GM19467 (cell line): ENCODE results near the gene ALG1.
"Not testable (repeated sequence)": the region's sequence is repeated elsewhere in the genome, so short reads cannot be mapped to it uniquely, and the experiment has no call there.

ENCODE experiments used
- ATAC-seq: cut with Tn5 transposase; IDR thresholded peaks from one replicate; pipeline ENCODE4 v1.9.1; 2021; ENCODE audit warnings: mild to moderate bottlenecking, moderate library complexity; ENCODE audit not compliant: unreplicated experiment

Gene ALG1

GRCh38 chr16:5072334-5073278 is 963 bp downstream of the ALG1 start:
- no peak for ATAC-seq

DNA sequence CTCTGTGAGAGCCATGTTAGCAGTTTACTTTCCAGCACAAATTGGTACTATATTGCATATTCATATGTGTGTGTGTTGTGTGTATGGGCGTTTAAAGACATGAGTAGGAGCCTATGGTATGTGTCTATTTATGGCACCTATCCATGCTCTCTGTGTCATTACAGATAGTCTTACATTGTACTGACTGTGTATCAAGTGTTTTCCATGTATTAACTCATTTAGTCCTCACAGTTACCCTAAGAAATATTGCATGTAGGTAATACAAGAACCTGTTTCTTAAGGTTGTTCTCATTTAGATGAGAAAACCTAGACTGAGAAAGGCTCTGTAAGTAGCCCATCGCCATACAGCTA is 1.6 kb downstream of the ALG1 start:
- ATAC-seq = no peak

GRCh38 chr16:5073771-5074170 is 2.1 kb downstream of the ALG1 start:
- not testable (repeated sequence) for ATAC-seq

DNA sequence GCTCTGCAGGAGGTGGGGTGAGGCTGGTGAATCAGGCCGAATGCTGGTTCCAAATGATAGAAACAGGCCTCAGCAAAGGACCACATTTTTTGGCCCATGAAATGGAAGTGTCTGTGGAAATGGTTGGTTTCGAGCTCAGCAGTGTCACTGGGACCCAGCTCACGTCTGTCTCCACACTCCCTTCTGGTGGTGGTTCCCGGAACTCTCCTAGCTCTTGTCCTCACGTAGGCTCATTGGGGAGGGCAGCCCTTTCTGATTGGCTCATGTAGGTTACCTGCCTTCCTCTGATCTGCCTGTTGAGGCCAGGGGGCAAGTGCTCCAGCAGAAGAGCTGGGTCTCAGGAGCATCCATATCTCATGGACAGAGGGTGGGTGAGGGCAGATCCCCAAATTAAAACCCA is 4.0 kb downstream of the ALG1 start:
- ATAC-seq = no peak

GRCh38 chr16:5077304-5077703 is 5.7 kb downstream of the ALG1 start:
- ATAC-seq = no peak

- no peak for ATAC-seq
These were observed 7.0 kb downstream of the ALG1 start for GRCh38 chr16:5078626-5079025.

DNA sequence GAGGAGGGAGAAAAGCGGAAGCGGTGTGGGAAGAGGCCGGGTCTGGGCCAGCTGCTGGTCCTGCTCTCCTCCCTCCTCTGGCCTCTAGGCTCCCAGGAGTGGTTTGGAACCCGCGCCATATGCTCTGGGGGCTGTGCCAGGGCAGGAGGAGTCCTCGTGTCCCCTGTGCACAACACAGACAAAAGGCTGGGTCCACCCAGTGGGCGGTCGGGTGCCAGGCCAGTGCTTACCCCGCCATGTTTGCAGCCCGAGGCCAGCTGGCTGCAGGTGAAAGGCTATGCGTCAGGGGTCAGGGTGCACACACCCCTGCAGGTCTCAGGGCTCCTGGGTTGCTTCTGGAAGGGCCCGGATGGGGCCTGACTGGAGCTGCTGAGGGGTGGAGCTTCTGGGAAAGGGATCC is 8.8 kb downstream of the ALG1 start:
- ATAC-seq = not testable (repeated sequence)

DNA sequence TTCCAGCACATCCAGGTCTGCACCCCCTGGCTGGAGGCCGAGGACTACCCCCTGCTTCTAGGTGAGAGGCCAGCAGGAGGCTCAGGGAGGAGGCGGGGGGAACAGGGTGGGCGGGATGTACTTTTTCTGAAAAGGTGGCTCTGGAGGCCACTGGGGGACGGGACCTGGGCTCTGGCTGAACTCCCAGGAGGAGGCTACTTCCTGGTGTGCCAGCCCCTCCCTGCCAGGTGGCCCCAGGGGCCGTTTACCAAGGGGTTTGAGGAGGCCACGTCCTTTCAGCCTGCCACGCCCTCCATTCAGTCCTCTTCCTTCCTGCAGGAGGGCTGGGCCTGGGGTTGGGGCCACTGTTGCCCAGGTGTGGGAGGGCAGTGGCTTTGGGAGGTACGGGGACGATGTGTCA is 9.4 kb downstream of the ALG1 start:
- ATAC-seq = not testable (repeated sequence)

GRCh38 chr16:5083646-5084045 is 12.0 kb downstream of the ALG1 start:
- ATAC-seq = not testable (repeated sequence)

- not testable (repeated sequence) for ATAC-seq
These were observed 12.6 kb downstream of the ALG1 start for GRCh38 chr16:5084099-5084731.

DNA sequence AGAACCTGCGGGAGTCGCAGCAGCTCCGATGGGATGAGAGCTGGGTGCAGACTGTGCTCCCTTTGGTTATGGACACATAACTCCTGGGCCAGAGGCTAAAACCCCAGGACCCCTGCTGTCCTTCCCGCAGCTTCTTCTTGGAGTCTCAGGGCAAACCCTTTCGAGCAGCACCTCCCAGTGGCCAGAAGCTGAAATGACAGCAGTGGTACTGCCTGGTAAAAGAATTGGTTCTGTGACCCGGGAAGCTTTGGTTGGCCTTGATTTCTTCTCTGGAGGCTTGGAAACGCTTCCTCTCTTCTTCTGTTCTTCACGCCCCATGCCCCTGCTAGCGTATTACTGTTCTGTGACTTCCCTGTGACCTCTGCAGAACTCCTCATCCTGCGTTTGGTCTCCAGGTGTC is 13.2 kb downstream of the ALG1 start:
- not testable (repeated sequence) for ATAC-seq

GRCh38 chr16:5085716-5086115 is 14.1 kb downstream of the ALG1 start:
- not testable (repeated sequence) for ATAC-seq

GRCh38 chr16:5088086-5088790 is 16.6 kb downstream of the ALG1 start:
- not testable (repeated sequence) for ATAC-seq

DNA sequence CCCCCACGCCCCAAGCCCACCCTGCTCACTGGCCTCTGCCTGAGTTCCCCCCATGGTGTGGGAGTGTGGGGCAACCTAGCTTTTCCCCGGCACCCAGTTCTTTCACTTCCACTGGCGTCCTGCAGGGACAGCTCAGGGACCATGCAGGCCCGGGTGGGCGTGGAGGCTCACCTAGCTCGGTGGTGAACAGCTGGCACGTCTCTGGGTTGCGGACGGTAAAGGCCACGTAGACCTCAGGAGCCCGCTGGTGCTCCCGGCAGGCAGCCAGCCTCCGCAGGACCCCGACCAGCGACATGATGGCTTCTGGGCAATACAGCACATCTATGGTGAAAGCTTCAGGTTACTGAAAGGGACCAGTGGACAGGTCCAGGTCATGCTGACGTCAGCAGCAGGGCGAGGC is 17.3 kb downstream of the ALG1 start:
- not testable (repeated sequence) for ATAC-seq

- not testable (repeated sequence) for ATAC-seq
These were observed 18.4 kb downstream of the ALG1 start for GRCh38 chr16:5089911-5090555.

- ATAC-seq = not testable (repeated sequence)
These were observed 18.9 kb downstream of the ALG1 start for GRCh38 chr16:5090592-5090991.

- not testable (repeated sequence) for ATAC-seq
These were observed 21.4 kb downstream of the ALG1 start for GRCh38 chr16:5093081-5093480.

GRCh38 chr16:5093746-5094145 is 22.1 kb downstream of the ALG1 start:
- ATAC-seq = not testable (repeated sequence)

DNA sequence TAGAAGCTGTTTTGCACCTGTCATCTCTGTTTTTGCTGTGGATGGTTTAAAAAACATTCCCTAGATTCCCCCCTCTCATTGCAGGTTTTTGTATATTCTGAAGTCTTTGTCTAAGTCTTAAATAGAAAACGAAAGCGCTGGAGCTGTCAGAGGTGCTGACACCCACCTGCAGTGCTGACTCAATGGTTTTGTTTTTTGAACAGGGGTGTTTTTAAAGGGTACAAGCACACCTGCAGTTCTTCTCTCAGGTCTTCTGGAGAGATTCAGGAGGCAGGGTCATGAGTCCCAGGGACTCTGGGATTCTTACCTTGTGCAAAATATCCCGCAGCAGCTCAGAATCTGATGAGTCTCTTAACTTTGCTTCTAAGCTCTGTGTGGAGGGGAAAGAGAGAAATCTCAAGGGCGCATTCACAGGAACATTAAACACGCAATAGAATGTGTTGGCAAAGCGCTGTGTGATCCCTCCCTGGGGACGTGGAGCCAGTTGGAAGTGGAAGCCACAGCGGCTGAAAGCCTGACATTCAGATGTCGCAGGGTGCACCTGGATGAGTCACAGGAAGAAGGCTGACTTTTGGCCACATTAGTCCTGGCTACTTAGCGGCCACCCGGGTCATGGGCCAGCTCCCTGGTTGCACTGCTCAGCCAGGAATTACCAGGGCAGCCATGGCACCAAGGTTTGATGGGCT is 23.6 kb downstream of the ALG1 start:
- ATAC-seq = not testable (repeated sequence)

DNA sequence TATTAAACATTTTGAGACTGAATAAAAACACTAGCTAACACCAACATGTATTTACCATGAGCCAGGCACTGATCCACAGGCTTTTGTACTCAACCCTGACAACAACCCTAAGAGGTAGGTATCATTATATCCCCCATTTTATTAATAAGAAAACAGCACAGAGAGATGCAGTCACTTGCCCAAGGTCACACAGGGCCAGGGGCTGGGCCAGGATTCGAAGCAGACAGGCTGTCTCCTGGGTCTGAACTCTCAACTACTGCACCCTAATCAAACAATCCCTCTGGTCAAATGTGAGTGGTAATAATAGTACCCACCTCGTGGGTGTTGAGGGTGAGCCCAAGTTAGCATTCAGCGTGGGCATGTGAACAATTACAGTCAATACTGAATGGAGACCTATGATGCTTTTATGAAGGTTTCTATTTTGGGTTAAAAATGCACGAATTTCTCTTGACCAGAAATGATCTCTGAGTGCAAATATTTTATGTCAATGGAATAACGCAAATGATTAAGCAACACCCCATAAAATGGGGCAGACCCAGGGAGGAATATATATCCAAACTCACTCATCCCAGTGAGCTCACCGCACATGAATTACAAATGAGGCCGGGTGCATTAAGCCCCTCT is 24.9 kb downstream of the ALG1 start:
- not testable (repeated sequence) for ATAC-seq
